Kidney tubule cell (primary cell): ENCODE data around the gene FRMD5.

Source experiments
- DNase-seq: peaks from one replicate; pipeline ENCODE4 v3.0.0-alpha.2; 2018; ENCODE audit warnings: low spot score

The FRMD5 gene

GRCh38 chr15:44160796-44161195, 34.3 kb downstream of the FRMD5 start:
- no peak for DNase-seq

- peak; percentile 92 for DNase-seq
These were observed 35.6 kb downstream of the FRMD5 start for GRCh38 chr15:44159492-44159891.

- no peak for DNase-seq
These were observed 37.0 kb downstream of the FRMD5 start for GRCh38 chr15:44158111-44158510.

- DNase-seq: peak; percentile 96
These were observed 37.4 kb downstream of the FRMD5 start for GRCh38 chr15:44157679-44158078.

DNA sequence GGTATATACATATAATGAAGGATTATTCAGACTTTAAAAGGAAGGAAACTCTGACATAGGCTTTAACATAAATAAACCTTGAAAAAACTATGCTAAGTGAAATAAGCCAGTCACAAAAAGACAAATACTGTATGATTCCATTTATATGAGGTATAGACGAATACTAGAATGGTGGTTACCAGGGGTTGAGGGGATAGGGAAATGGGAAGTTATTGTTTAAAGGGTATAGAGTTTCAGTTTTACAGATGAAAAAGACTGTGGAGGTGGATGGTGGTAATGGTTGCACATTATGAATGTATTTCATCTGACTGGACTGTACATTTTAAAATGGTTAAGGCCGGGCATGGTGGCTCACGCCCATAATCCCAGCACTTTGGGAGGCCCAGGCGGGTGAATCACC, 41.7 kb downstream of the FRMD5 start:
- no peak for DNase-seq

- no peak for DNase-seq
These were observed 45.8 kb downstream of the FRMD5 start for GRCh38 chr15:44149224-44149623.

DNA sequence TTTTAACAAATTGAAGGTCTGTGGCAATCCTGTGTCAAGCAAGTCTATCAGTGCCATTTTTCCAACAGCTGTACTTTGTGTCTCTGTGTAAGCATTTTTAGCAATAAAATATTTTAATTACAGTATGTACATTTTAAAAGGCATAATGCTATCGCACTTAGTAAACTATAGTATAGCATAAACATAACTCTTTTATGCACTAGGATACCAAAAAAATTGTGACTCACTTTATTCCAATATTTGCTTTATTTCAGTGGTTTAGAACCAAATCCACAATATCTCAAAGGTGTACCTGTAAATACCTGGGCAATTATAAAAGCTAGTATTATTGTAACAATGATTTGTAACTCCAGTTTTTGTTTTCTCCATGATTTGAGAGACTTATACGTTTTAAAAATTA, 46.5 kb downstream of the FRMD5 start:
- DNase-seq: no peak

- no peak for DNase-seq
These were observed 47.4 kb downstream of the FRMD5 start for GRCh38 chr15:44147636-44148035.

DNA sequence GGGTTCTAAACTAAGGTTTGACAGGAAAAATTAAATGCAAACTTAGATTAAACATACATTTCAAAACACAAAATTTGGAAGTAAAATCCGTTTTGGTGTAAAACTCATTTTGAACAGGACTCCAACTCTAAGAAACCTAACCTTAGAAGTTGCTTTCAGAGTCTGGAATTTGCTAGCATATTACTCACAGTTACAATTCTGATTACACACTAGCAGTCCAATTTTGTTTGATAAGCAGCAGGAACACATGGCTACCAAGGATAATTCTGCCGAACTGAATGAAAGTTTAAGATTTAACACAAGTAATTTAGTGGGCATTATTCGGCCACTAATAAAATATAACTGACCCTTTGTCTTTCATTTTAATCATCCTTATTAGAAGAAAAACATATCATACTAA, 49.6 kb downstream of the FRMD5 start:
- DNase-seq: no peak

- no peak for DNase-seq
These were observed 50.1 kb downstream of the FRMD5 start for GRCh38 chr15:44144992-44145391.

DNA sequence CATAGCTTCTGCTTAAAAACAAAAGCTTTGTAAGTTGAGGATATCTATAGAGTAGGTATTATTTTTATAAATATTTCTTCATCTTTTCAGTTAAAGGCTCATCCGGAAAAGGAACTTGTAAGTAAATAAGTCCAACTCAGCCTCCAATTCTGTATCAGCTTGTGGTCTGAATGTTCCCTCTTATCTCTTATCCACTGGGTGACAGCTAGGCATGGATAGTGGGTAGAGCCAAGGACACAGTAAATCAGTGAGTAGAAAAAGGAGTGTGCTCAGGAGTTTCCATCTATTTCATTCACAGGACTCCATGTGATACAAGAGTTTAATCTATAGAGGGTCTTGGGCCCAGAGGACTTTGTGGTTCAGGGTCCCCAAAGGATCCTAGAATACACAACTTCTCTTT, 50.9 kb downstream of the FRMD5 start:
- DNase-seq: no peak

DNA sequence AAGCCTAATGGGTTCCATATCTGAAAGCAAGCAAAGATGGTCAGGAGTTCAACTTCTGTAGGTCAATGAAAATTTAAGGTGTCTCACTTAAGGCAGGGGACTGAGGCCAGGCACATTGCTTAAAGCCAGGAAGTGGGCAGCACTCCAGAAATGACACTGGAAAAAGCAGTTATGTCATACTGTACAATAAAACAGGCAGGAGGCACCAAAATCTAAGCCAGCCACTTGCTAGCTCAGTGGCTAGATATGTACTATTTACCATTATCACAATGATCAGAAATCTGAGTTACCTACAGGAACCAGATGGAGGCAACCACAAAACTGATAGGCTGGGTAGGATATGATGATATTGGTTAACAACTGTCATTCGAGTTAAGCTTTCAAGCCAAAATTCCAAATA, 57.3 kb downstream of the FRMD5 start:
- peak; percentile 21 for DNase-seq

GRCh38 chr15:44136991-44137477, 58.0 kb downstream of the FRMD5 start:
- DNase-seq: no peak

DNA sequence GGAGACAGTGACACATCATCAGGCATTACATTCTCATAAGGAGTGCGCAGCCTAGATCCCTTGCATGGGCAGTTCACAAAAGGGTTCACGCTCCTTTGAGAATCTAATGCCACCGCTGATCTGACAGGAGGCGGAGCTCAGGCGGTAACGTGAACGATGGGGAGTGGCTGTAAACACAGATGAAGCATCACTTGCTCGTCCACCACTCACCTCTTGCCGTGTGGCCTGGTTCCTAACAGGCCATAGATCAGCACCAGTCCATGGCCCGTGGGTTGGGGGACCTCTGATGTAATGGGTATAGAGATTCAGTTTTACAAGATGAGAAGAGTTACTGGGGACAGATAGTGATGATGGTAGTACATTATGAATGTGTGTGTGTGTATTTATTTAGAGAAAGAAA, 63.0 kb downstream of the FRMD5 start:
- DNase-seq: no peak

DNA sequence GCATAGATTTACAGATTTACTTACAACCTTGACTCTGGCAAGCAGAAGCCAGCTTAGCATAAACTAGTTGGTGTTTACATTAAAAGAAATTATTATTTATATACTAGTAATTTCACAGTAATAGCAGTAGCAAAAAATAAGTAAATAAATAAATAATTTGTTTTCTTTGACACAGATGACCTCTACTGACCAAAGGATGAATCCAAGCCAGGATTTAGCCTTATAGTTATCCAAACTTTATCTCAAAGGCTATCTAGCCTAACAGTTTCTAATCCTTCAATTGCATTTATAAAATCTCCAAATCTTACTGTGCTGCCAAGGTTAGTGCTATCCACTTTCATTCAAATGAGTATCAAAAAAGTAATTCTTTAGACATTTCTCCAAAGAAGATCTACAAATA, 64.3 kb downstream of the FRMD5 start:
- DNase-seq: no peak

DNA sequence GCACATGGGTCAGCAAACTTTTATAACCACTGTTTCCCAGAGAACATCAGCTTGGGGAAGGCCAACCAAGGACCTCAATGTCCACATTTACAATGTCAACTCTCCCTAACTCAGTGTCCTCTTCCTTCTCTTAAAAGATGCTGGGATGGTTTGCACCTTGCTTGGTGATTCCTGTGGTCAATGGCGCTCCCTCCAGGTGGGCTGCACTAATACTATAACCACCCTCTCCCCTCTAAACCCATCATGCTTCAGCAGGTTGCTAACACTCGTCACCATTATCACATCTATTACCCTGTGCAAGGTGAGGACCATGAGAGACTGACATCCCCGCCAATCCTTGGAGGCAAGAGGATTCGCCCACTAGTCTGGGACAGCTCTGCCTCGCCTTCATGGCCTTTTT, 65.2 kb downstream of the FRMD5 start:
- DNase-seq: no peak

- DNase-seq: no peak
These were observed 66.6 kb downstream of the FRMD5 start for GRCh38 chr15:44128443-44128842.

DNA sequence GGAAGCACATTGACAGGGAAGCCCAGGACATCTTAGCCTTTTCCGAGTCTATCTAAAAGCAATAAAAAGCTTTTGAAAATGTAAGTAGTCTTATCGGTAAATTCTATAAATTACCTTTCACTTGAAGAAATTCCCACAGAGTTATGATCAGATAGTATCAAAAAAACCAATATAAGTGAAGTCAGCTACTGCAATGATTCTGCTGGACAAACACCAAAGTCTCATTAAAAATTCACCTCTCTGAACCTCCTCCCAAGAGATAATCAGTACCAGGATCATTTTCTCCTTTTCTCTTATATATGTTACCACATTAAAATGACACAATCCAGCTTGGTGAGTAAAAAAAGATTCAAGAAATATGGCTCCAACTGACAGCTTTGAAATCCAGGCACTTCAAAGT, 69.2 kb downstream of the FRMD5 start:
- no peak for DNase-seq

DNA sequence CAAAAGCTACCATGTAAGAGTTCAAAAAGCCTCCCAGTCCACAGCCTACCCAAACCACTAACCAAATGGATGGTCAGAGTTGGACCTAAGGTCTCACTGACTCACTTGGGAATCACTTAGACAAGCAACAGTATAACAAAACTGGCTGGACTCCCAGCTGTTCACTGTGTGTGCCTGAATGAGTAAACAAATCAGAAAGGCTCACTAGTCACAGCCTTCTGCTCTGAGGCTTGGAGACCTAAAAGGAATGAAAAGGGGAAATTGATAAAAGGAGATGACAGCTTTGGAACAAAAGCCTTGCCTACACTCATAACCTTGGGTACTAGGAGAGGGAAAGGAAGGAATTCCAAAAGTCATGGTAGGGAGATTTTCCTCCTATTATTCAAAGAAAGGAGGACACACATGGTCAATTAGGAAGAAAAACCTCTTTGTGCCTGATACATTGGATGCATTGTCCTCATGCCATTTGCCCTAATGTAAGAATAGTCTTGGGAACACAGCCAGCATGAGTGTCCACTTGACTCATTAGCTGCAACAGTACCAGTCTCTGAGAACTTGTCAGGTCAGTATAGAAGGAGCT, 92.3 kb downstream of the FRMD5 start:
- DNase-seq: peak; percentile 98

- DNase-seq: peak; percentile 95
These were observed 93.1 kb downstream of the FRMD5 start for GRCh38 chr15:44101944-44102343.

DNA sequence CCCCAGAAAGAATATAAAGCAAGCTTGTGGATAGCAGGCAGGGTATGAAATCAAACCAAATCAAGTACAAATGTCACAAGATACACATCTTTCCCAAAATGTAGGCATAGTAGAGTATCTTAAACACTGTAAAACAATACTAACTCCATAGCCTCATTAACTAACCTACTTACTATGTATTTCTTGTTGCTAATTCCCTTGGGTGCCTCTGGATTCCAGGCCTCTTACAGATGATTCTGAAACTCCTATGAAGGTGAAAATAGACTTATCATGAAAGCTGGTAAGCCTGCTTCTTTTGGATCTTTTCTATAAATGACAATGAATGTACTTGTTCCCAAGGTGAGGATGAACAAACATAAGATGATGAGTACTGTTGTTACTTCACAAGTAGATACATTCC, 93.8 kb downstream of the FRMD5 start:
- peak; percentile 39 for DNase-seq

DNA sequence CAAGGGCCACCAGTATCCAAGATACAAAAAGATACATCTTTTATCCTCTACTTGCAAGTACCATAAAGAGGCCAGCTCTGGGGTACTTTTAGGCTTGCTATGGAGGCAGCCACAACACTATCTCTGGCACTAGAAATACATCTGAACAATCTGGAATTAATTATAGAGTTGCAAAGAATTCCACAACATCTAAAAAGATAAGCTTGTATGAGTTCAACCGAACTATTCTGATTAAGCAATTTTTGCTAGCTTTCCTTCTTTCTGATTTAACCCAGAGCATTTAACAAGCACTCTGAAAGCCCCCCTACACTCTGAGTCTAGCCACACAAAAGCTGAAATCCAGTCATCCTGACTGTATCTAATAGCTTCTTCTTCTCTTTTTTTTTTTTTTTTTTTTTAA, 95.4 kb downstream of the FRMD5 start:
- no peak for DNase-seq

DNA sequence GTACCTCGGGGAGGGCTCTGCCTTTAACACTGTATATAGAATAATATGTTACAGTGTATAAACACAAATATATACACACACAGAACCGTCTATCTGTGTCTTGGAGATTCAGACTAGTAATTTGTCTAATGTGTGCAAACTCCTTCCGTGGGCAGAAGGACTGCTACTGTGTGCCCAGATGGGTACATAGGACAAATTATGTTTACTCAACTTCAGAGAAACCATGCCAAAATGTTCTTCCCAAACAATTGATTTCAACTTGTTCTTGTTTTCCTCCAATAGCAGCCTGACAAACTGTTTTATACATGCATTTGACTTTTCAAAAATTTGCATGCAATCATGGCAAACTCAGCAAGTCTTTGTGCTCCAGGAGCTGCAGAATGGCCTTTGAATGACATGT, 97.5 kb downstream of the FRMD5 start:
- DNase-seq: no peak

GRCh38 chr15:44096596-44096995, 98.5 kb downstream of the FRMD5 start:
- no peak for DNase-seq

DNA sequence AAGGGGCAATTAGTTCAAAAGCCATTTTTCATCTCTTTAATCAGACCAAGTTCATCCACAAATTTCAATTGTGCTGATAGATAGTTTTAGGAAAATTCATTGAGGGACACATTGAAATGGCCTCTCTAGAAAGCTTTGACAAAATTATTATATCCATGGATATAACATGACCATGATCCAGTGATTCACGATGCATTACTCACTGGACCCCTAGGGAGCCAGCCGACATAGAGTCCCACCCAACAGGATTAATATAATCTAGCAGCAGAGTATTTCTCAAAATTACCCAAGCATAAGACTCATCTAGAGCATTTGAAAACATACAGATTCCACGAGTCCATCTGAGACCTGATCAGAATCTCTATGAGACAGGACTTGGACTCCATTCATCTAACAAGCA, 100.3 kb downstream of the FRMD5 start:
- DNase-seq: no peak
